ENCODE results near the gene SPATA13.
"Not testable (repeated sequence)": the region's sequence is repeated elsewhere in the genome, so short reads cannot be mapped to it uniquely, and the experiment has no call there.

Gene SPATA13

GRCh38 chr13:24212674-24213073 is 52.2 kb downstream of the SPATA13 start:
- TF ChIP-seq, protein P1, sequence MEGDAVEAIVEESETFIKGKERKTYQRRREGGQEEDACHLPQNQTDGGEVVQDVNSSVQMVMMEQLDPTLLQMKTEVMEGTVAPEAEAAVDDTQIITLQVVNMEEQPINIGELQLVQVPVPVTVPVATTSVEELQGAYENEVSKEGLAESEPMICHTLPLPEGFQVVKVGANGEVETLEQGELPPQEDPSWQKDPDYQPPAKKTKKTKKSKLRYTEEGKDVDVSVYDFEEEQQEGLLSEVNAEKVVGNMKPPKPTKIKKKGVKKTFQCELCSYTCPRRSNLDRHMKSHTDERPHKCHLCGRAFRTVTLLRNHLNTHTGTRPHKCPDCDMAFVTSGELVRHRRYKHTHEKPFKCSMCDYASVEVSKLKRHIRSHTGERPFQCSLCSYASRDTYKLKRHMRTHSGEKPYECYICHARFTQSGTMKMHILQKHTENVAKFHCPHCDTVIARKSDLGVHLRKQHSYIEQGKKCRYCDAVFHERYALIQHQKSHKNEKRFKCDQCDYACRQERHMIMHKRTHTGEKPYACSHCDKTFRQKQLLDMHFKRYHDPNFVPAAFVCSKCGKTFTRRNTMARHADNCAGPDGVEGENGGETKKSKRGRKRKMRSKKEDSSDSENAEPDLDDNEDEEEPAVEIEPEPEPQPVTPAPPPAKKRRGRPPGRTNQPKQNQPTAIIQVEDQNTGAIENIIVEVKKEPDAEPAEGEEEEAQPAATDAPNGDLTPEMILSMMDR (IDR thresholded peaks at IDR 0.05; ENCODE audit: control insufficient read depth, extremely low read depth, insufficient read depth), result no peak
- no peak overlapping the region for H3K4me3 ChIP-seq (ENCODE audit: low read depth, low read length)

GRCh38 chr13:24213932-24214331 is 53.4 kb downstream of the SPATA13 start:
- DNase-seq (ENCODE audit: low read depth), result no peak
- TF ChIP-seq, protein P1 (IDR thresholded peaks at IDR 0.05; ENCODE audit: control insufficient read depth, extremely low read depth, insufficient read depth), result no peak
- H3K4me3 ChIP-seq (ENCODE audit: low read depth, low read length), result no peak overlapping the region

More at GRCh38 chr13:24212674-24213073, 52.2 kb downstream of the SPATA13 start:
- DNase-seq (ENCODE audit: low read depth), result no peak

DNA sequence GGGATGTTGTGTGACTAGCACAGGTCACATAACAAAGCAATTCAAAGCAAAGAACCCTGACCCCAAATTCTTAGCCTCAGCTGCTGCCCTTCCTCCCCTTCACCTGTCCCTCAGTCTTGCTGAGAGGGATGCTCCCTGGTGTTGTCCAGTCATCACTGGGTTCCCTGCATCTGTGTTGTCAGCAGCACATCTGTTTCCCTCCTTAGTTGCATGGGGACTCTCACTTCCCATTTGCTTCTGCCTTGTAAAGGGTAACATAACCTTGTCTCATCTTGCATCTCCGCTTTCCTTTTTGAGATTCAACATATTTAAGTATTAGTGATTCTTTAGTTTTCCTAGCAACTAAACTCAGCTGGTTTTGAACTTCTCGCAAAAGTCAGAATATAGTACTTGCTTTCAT is 54.0 kb downstream of the SPATA13 start:
- TF ChIP-seq, protein P1 (IDR thresholded peaks at IDR 0.05; ENCODE audit: control insufficient read depth, extremely low read depth, insufficient read depth), result no peak
- no peak for DNase-seq (ENCODE audit: low read depth)
- no peak overlapping the region for H3K4me3 ChIP-seq (ENCODE audit: low read depth, low read length)

- no peak overlapping the region for H3K4me3 ChIP-seq (ENCODE audit: low read depth, low read length)
- TF ChIP-seq, protein P1 (IDR thresholded peaks at IDR 0.05; ENCODE audit: control insufficient read depth, extremely low read depth, insufficient read depth), result no peak
- no peak for DNase-seq (ENCODE audit: low read depth)
Measured at GRCh38 chr13:24215126-24215525, 54.6 kb downstream of the SPATA13 start.

DNA sequence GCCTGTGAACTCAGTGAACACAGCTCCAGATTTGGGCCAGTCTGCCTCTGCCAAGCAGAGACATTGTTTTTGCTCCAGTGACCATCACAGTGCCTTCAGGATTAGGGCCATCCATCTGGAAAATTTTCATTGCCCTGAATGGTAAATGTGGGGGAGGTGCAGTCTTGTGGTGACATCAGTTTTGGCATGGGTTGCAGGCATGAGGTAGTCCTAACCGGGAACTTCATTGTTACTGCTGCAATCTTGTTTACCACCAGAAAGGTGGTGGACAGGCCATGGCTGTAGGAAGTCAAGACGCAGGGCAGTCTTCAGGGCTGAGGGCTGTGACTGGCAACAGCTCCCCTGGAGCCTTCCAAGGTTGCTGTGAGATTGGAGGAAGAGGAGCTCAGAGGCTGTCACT is 55.2 kb downstream of the SPATA13 start:
- TF ChIP-seq, protein P1 (IDR thresholded peaks at IDR 0.05; ENCODE audit: control insufficient read depth, extremely low read depth, insufficient read depth), result no peak
- no peak overlapping the region for H3K4me3 ChIP-seq (ENCODE audit: low read depth, low read length)
- DNase-seq (ENCODE audit: low read depth), result peak; percentile 78

DNA sequence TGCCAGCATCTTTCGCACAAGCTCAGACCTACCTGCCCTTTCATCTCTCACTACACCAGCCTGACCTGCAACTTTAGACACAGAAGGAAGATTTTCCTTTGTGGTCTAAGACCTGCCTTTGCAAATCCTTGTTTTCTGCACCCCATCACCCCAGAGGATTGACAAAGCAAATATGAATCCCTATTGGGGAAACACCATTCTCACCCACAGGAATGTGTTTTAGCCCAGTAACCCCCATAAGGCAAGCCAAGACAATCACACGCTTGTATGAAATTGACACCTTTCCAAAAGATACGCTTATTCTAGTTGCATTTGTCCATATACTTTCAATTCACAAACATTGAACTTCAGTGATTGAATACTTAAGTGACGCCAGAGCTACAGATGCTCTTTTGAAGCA is 55.7 kb downstream of the SPATA13 start:
- no peak for DNase-seq (ENCODE audit: low read depth)
- no peak overlapping the region for H3K4me3 ChIP-seq (ENCODE audit: low read depth, low read length)

GRCh38 chr13:24216779-24217178 is 56.3 kb downstream of the SPATA13 start:
- not testable (repeated sequence) for DNase-seq (ENCODE audit: low read depth); H3K4me3 ChIP-seq (ENCODE audit: low read depth, low read length)

More for the DNA sequence above, 55.7 kb downstream of the SPATA13 start:
- TF ChIP-seq, protein P1 (IDR thresholded peaks at IDR 0.05; ENCODE audit: control insufficient read depth, extremely low read depth, insufficient read depth), result no peak
